GM12878 (cell line): Measurements from ENCODE around the gene C10orf105. TPM values are rescaled to one million over a fixed set of nuclear protein-coding genes. Genes with fewer than 3 reads are reported as not detected.

ENCODE experiments used
- ATAC-seq: fragments of 200-7000 bp; cut with Tn5 transposase; 3 replicates; pipeline ENCODE4 v1.9.1; 2020; ENCODE audit warnings: mild to moderate bottlenecking, moderate library complexity
- BruUV-seq: library from RNA; stranded (reverse); fragments of 400-500 nt; replicated peaks from 2 replicates; lab custom pipeline; 2021; lab: Mats Ljungman, UMichigan
- CTCF ChIA-PET: fragments of 300-600 bp; sonication (Branson Sonifier 250); formaldehyde crosslinking; extraction: SDS; loops from one replicate; lab custom pipeline; 2021; ENCODE audit warnings: inconsistent platforms; lab: Yijun Ruan, JAX
- POLR2A ChIA-PET: fragments of 350-600 bp; formaldehyde crosslinking; extraction: SDS; loops from one replicate; lab custom pipeline; 2021; ENCODE audit warnings: inconsistent platforms; lab: Charles Lee
- RAD21 ChIA-PET: fragments of 300-600 bp; sonication (Branson Sonifier 250); formaldehyde crosslinking; loops from one replicate; lab custom pipeline; 2023; ENCODE audit warnings: antibody characterized with exemption; ENCODE audit not compliant: unreplicated experiment; lab: Charles Lee
- SMC1A ChIA-PET: fragments of 300-600 bp; sonication (Branson Sonifier 250); formaldehyde crosslinking; loops from one replicate; lab custom pipeline; 2023; ENCODE audit not compliant: unreplicated experiment, uncharacterized antibody; lab: Charles Lee
- DNase-seq: peaks from one replicate; pipeline ENCODE4 v3.0.0-alpha.2; 2011; ENCODE audit warnings: low read depth, low spot score
- FAIRE-seq: peaks from 3 replicates; lab custom pipeline; 2011; peaks lifted over from hg19 to GRCh38; lab: Jason Lieb, UNC
- H2AFZ ChIP-seq: 2 replicates; pipeline ENCODE4 v1.6.0; 2011; ENCODE audit warnings: low read depth, low read length, control low read depth; ENCODE audit not compliant: control insufficient read depth
- H3K27ac ChIP-seq: 2 replicates; pipeline ENCODE4 v1.5.1; 2011; ENCODE audit warnings: control low read depth; ENCODE audit not compliant: control insufficient read depth, insufficient read depth
- H3K27me3 ChIP-seq, 2 experiments: replicated peaks in 1 of 2; 2 replicates each; pipeline versions ENCODE4 v1.6.0 to v1.6.1; 2011; ENCODE audit warnings: low read length in 1 of 2; ENCODE audit not compliant: control insufficient read depth in 2 of 2, insufficient read depth in 2 of 2
- H3K36me3 ChIP-seq, 2 experiments: 2 replicates each; pipeline ENCODE4 v1.5.1; 2011; ENCODE audit warnings: low read length in 1 of 2; ENCODE audit not compliant: control insufficient read depth in 2 of 2, insufficient read depth in 2 of 2
- H3K4me1 ChIP-seq: 2 replicates; pipeline ENCODE4 v1.6.1; 2011; ENCODE audit warnings: mild to moderate bottlenecking, low read length, moderate library complexity, mixed read lengths; ENCODE audit not compliant: control insufficient read depth, insufficient read depth
- H3K4me2 ChIP-seq: 2 replicates; pipeline ENCODE4 v1.6.0; 2011; ENCODE audit warnings: control low read depth; ENCODE audit not compliant: control insufficient read depth, insufficient read depth
- H3K4me3 ChIP-seq: fragments of 200-600 bp; sonication (generic); 2 replicates; pipeline ENCODE4 v1.5.1; 2016
- H3K79me2 ChIP-seq: 2 replicates; pipeline ENCODE4 v1.6.0; 2011; ENCODE audit warnings: low read length; ENCODE audit not compliant: control insufficient read depth, insufficient read depth
- H3K9ac ChIP-seq: 2 replicates; pipeline ENCODE4 v1.8.0; 2011; ENCODE audit warnings: low read length, control low read depth, mixed read lengths; ENCODE audit not compliant: control insufficient read depth, insufficient read depth
- H3K9me3 ChIP-seq: replicated peaks from 3 replicates; pipeline ENCODE4 v1.5.1; 2011; ENCODE audit warnings: mild to moderate bottlenecking, low read length; ENCODE audit not compliant: control insufficient read depth, insufficient read depth
- H4K20me1 ChIP-seq: 2 replicates; pipeline ENCODE4 v1.6.0; 2011; ENCODE audit not compliant: control insufficient read depth, insufficient read depth
- BACH1 ChIP-seq: fragments of 450-650 bp; IDR thresholded peaks from 2 replicates; pipeline ENCODE4 v1.6.1; 2017; ENCODE audit warnings: mild to moderate bottlenecking, borderline replicate concordance
- CHD1 ChIP-seq: IDR thresholded peaks from 2 replicates; pipeline ENCODE4 v1.6.1; 2012; ENCODE audit warnings: low read depth, low read length, improper control_type of control experiment
- CTCF ChIP-seq, 3 experiments: IDR thresholded peaks in 2 of 3; conservative IDR thresholded peaks in 1 of 3; 2 replicates each; pipeline ENCODE4 v1.5.1; 2011; ENCODE audit warnings: low read depth in 3 of 3, low read length in 3 of 3, mild to moderate bottlenecking in 3 of 3, control low read depth in 2 of 3, moderate library complexity in 2 of 3, inconsistent platforms in 1 of 3, mixed read lengths in 1 of 3; ENCODE audit not compliant: control insufficient read depth in 2 of 3, insufficient read depth in 1 of 3; ENCODE audit errors: extremely low read depth in 1 of 3
- LARP7 ChIP-seq: fragments of 450-650 bp; IDR thresholded peaks from 2 replicates; pipeline ENCODE4 v1.6.1; 2017; ENCODE audit warnings: mild to moderate bottlenecking
- MEF2A ChIP-seq: IDR thresholded peaks from 2 replicates; pipeline ENCODE4 v1.6.1; 2011; ENCODE audit warnings: low read depth, mild to moderate bottlenecking, low read length, moderate library complexity; ENCODE audit not compliant: insufficient read depth
- MYC ChIP-seq: IDR thresholded peaks from 2 replicates; pipeline ENCODE4 v1.6.1; 2011; ENCODE audit warnings: mild to moderate bottlenecking, low read length, moderate library complexity, inconsistent platforms; ENCODE audit not compliant: insufficient read depth, insufficient replicate concordance, insufficient read length, severe bottlenecking
- NBN ChIP-seq: fragments of 450-650 bp; IDR thresholded peaks from 2 replicates; pipeline ENCODE4 v1.6.1; 2016
- PML ChIP-seq: IDR thresholded peaks from 2 replicates; pipeline ENCODE4 v1.6.1; 2012; ENCODE audit warnings: low read length, inconsistent platforms
- PRDM15 ChIP-seq: fragments of 450-650 bp; formaldehyde crosslinking; IDR thresholded peaks from 2 replicates; pipeline ENCODE4 v1.4.0; 2020; ENCODE audit warnings: mild to moderate bottlenecking, moderate library complexity
- RB1 ChIP-seq: fragments of 450-650 bp; formaldehyde crosslinking; IDR thresholded peaks from 2 replicates; pipeline ENCODE4 v1.6.1; 2017; ENCODE audit warnings: mild to moderate bottlenecking, borderline replicate concordance
- SIN3A ChIP-seq: IDR thresholded peaks from 2 replicates; pipeline ENCODE4 v1.6.1; 2012; ENCODE audit warnings: low read depth, low read length, improper control_type of control experiment
- STAT1 ChIP-seq: fragments of 450-650 bp; conservative IDR thresholded peaks from 2 replicates; pipeline ENCODE4 v1.6.1; 2014; ENCODE audit warnings: antibody characterized with exemption, mild to moderate bottlenecking
- TAF1 ChIP-seq: IDR thresholded peaks from 2 replicates; pipeline ENCODE4 v1.6.1; 2011; ENCODE audit warnings: mild to moderate bottlenecking, low read depth, low read length, borderline replicate concordance
- TCF7 ChIP-seq: IDR thresholded peaks from 2 replicates; pipeline ENCODE4 v1.6.1; 2014; ENCODE audit warnings: antibody characterized with exemption, borderline replicate concordance
- WRNIP1 ChIP-seq: IDR thresholded peaks from 2 replicates; pipeline ENCODE4 v1.6.1; 2011; ENCODE audit warnings: low read depth, low read length, improper control_type of control experiment, borderline replicate concordance
- WGBS: methylation state at CpG from one replicate; pipeline ENCODE4 v1.1.6; 2016; ENCODE audit warnings: low lambda C conversion rate; ENCODE audit not compliant: insufficient replicate concordance, insufficient coverage; ENCODE audit errors: missing lambda C conversion rate; 5-methylcytosine and 5-hydroxymethylcytosine counted together
- in situ Hi-C: fragments of 300-500 bp; cut with MboI; formaldehyde crosslinking; loops from 9 replicates; pipeline ENCODE4 v1.14.3; 2018; ENCODE audit warnings: mixed read lengths
- intact Hi-C: fragments of 100-400 bp; cut with micrococcal nuclease; formaldehyde crosslinking; loops from one replicate; pipeline ENCODE4 v1.14.2; 2022; ENCODE audit not compliant: unreplicated experiment
- polyA plus RNA-seq, 11 experiments: library from polyadenylated mRNA; depleted of rRNA in 4 of 11; unstranded in 6 of 11; stranded (reverse) in 5 of 11; fragments of >200 nt; fragmentation: Nextera tagmentation in 4 of 11; fragmentation: Illumina TruSeq in 1 of 11; extraction: Ambion mirVana in 4 of 11; extraction: Trizol in 1 of 11; gene quantifications; 1 replicate in 1 of 11; 2 replicates in 10 of 11; pipeline versions ENCODE4 v1.2.1 to v1.2.3, GENCODE V29; 2011 to 2016; ENCODE audit warnings: inconsistent platforms in 2 of 11, missing spikeins in 2 of 11, low read depth in 1 of 11
- total RNA-seq, 4 experiments: library from RNA; depleted of rRNA in 3 of 4; stranded (reverse); fragments of >200 nt in 3 of 4; fragmentation: Illumina TruSeq in 1 of 4; extraction: Trizol in 1 of 4; gene quantifications; 2 replicates each; pipeline versions ENCODE4 v1.2.1 to v1.2.3, GENCODE V29; 2013 to 2021

The C10orf105 gene
- total and polyA plus RNA-seq, 10 of the 15 experiments (the other 5 are each of a cell fraction or from before 2014, with no cell fraction given), result 0.04 to 0.06 (median 0.05) TPM; not detected in 7

GRCh38 chr10:71765906-71766716 lies 46.5 kb upstream of the C10orf105 start:
- H4K20me1 ChIP-seq, result no peaks in the 10 kb centered on the region
- ChIA-PET SMC1A (interaction anchor here (1.1 to 4.6 kb wide), 6 partner anchors 8 to 69 kb away, joined by 3 to 33 read pairs (median 6); no protein-coding TSS in a partner anchor), CTCF (interaction anchor here (0.6 to 3.8 kb wide), 6 partner anchors 8 to 130 kb away, joined by 3 to 13 read pairs (median 6); no protein-coding TSS in a partner anchor), RAD21 (interaction anchor here (1.2 to 4.0 kb wide), 6 partner anchors 9 to 130 kb away, joined by 3 to 53 read pairs (median 4); no protein-coding TSS in a partner anchor), POLR2A (interaction anchor here (0.6 to 1.7 kb wide), 6 partner anchors 8 to 447 kb away, joined by 3 to 7 read pairs (median 4); partner anchors contain the start of gene SLC29A3)
- BruUV-seq, result no TSS peak
- TF ChIP-seq WRNIP1, result no peak
- no peak for TF ChIP-seq NBN
- TF ChIP-seq PRDM15, result no peak
- TF ChIP-seq MYC, result no peak
- no peak for TF ChIP-seq STAT1
- TF ChIP-seq MEF2A, result no peak
- TF ChIP-seq CTCF (IDR thresholded peaks at IDR 0.05 in 2 of 3, conservative IDR thresholded peaks at IDR 0.05 in 1 of 3; ENCODE audit: control insufficient read depth in 2 of 3, extremely low read depth in 1 of 3, insufficient read depth in 1 of 3, low read depth in 3 of 3, low read length in 3 of 3), result no peak
- no peak for TF ChIP-seq TCF7
- no peak for TF ChIP-seq TAF1
- TF ChIP-seq PML, result no peak
- TF ChIP-seq BACH1, result no peak
- no peak for TF ChIP-seq SIN3A
- TF ChIP-seq RB1, result no peak
- TF ChIP-seq LARP7, result no peak
- no peak for TF ChIP-seq CHD1
- WGBS, result 82% methylated on average over 22 of the region's 22 CpGs
- H3K9ac ChIP-seq, result no peak overlapping the region
- H3K4me3 ChIP-seq, result no peak overlapping the region
- no peak overlapping the region for H2AFZ ChIP-seq
- H3K27ac ChIP-seq, result no peak overlapping the region
- no peaks in the 10 kb centered on the region for H3K27me3 ChIP-seq
- H3K9me3 ChIP-seq, result no peaks in the 10 kb centered on the region
- in situ Hi-C loops (no loop called here), intact Hi-C loops (no loop called here)
- no peak for ATAC-seq
- H3K4me2 ChIP-seq, result no peak overlapping the region
- no peak for DNase-seq
- peaks cover 12% of the 10 kb centered on the region for H3K79me2 ChIP-seq
- FAIRE-seq, result no peak
- H3K4me1 ChIP-seq, result peaks cover 30% of the 10 kb centered on the region
- H3K36me3 ChIP-seq, result no peaks in the 10 kb centered on the region; a peak in 1 of 4 replicates
